Right lobe of liver (tissue), 6 donors: ENCODE measurements around the gene HYI. TPM values are rescaled to one million over a fixed set of nuclear protein-coding genes. Genes with fewer than 3 reads are reported as not detected.
A peak's percentile ranks its signal among the peaks of the same experiment; 100 is the strongest.
"Not testable (repeated sequence)": the region's sequence is repeated elsewhere in the genome, so short reads cannot be mapped to it uniquely, and the experiment has no call there.

Experiments used
- ATAC-seq, 4 donors: fragments of 200-7000 bp; cut with Tn5 transposase; one replicate each; pipeline ENCODE4 v1.9.1; 2020; ENCODE audit warnings: mild to moderate bottlenecking in 4 of 4, moderate library complexity in 4 of 4
- DNase-seq, 3 donors: peaks; one replicate each; pipeline ENCODE4 v3.0.0-alpha.2; 2020
- H3K27ac ChIP-seq, 3 donors: fragments of 200-600 bp; one replicate each; pipeline ENCODE4 v1.8.0; 2022
- H3K27me3 ChIP-seq, 2 donors: fragments of 200-600 bp; one replicate each; pipeline ENCODE4 v1.8.0; 2022
- H3K36me3 ChIP-seq, 4 donors: fragments of 200-600 bp; sonication (generic) in 1 of 4; one replicate each; pipeline versions ENCODE4 v1.5.1 to v1.8.0; 2017 to 2022; ENCODE audit warnings: control low read depth in 1 of 4
- H3K4me1 ChIP-seq, 4 donors: fragments of 200-600 bp; sonication (generic) in 1 of 4; one replicate each; pipeline versions ENCODE4 v1.5.1 to v1.8.0; 2017 to 2022; ENCODE audit warnings: control low read depth in 1 of 4
- H3K4me3 ChIP-seq, 3 donors: fragments of 200-600 bp; one replicate each; pipeline ENCODE4 v1.8.0; 2022
- H3K9me3 ChIP-seq, 4 donors: fragments of 200-600 bp; sonication (generic) in 1 of 4; one replicate each; pipeline versions ENCODE4 v1.5.1 to v1.8.0; 2017 to 2022; ENCODE audit warnings: control low read depth in 1 of 4
- POLR2A ChIP-seq: fragments of 450-650 bp; IDR thresholded peaks from one replicate; pipeline ENCODE4 v1.6.1; 2017; ENCODE audit warnings: antibody characterized with exemption, mild to moderate bottlenecking
- WGBS: methylation state at CpG from one replicate; pipeline ENCODE4 v1.1.6; 2018; ENCODE audit warnings: low coverage, low lambda C conversion rate; ENCODE audit not compliant: insufficient coverage; ENCODE audit errors: missing lambda C conversion rate; 5-methylcytosine and 5-hydroxymethylcytosine counted together
- intact Hi-C, 2 donors: fragments of 100-400 bp; cut with DNase I; formaldehyde crosslinking; loops; one replicate each; pipeline versions ENCODE4 v1.11.2 to v1.14.1; 2022
- total RNA-seq, 6 experiments: library from RNA; depleted of rRNA in 2 of 6; stranded (reverse); fragments of >200 nt in 2 of 6; fragmentation: NEBNext Ultra II Directional in 3 of 6; extraction: Animal tissue kit (Norgen Biotek cat#: 25700) in 3 of 6; gene quantifications; one replicate each; pipeline versions ENCODE4 v1.1.0 to v1.2.4, GENCODE V29; 2016 to 2023
- TF ChIP-seq, protein P1 (sequence below), 4 donors: fragments of 200-600 bp in 3 of 4; fragments of 450-650 bp in 1 of 4; IDR thresholded peaks; one replicate each; pipeline versions ENCODE4 v1.5.1 to v1.8.0; 2016 to 2022; ENCODE audit warnings: antibody characterized with exemption in 4 of 4, mild to moderate bottlenecking in 2 of 4
- donor health status: DM: no; HTN: yes; CAD: no.
- donor health status: DM: no; HTN: no; CAD: no.
- donor health status: DM: no; HTN: no; CAD: no.
- donor health status: DM: no; HTN: yes; CAD: no.
- donor health status: DM: no; HTN: yes; CAD: no.

Gene HYI
- total RNA-seq, 6 experiments from 2014 or later = 33.8 to 52.9 (median 41.9) TPM

DNA sequence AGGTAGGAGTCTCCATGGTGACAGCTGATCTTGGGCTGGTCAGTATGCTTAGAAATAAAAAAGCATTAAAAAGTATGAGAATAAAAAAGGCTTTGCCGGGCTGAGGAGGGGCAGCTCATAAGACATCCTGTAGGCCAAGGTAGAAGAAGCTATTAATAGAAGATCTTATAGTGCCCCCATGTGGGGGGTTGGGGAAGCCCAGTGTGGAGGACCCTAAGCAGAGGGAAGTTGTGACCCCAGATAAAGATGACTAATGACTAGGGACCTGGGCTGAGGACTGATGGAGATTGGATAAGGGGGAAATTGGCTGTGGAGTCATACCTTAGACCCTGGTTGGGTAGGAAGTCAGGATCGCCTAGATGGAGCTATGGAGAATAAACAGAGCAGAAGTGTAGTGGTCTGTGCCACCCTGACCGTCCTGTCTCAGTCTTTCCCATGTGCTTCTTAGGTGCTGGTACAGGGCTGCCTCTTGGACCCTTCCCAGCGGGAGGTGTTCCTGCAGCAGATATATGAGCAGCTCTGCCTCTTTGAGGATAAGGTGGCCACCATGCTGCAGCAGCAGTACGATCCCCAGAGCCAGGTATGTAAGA is 39.0 kb downstream of the HYI start:
- DNase-seq = peak in 2 of 3 donors; percentile 40 to 58
- 72% methylated on average over 4 of the region's 5 CpGs for WGBS
- H3K4me1 ChIP-seq = no peaks in the 10 kb centered on the region
- H3K27me3 ChIP-seq = no peaks in the 10 kb centered on the region
- no peaks in the 10 kb centered on the region for H3K9me3 ChIP-seq
- intact Hi-C loops = no loop called here
- H3K4me3 ChIP-seq = no peak overlapping the region
- TF ChIP-seq, protein P1, sequence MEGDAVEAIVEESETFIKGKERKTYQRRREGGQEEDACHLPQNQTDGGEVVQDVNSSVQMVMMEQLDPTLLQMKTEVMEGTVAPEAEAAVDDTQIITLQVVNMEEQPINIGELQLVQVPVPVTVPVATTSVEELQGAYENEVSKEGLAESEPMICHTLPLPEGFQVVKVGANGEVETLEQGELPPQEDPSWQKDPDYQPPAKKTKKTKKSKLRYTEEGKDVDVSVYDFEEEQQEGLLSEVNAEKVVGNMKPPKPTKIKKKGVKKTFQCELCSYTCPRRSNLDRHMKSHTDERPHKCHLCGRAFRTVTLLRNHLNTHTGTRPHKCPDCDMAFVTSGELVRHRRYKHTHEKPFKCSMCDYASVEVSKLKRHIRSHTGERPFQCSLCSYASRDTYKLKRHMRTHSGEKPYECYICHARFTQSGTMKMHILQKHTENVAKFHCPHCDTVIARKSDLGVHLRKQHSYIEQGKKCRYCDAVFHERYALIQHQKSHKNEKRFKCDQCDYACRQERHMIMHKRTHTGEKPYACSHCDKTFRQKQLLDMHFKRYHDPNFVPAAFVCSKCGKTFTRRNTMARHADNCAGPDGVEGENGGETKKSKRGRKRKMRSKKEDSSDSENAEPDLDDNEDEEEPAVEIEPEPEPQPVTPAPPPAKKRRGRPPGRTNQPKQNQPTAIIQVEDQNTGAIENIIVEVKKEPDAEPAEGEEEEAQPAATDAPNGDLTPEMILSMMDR (IDR thresholded peaks at IDR 0.05) = peak; percentile 54 to 70 (median 66)
- TF ChIP-seq POLR2A = no peak
- peaks cover 0 to 34% (median 10%) of the 10 kb centered on the region in 4 donors for H3K36me3 ChIP-seq
- no peak overlapping the region for H3K27ac ChIP-seq
- peak; percentile 85 to 90 (median 86) for ATAC-seq

DNA sequence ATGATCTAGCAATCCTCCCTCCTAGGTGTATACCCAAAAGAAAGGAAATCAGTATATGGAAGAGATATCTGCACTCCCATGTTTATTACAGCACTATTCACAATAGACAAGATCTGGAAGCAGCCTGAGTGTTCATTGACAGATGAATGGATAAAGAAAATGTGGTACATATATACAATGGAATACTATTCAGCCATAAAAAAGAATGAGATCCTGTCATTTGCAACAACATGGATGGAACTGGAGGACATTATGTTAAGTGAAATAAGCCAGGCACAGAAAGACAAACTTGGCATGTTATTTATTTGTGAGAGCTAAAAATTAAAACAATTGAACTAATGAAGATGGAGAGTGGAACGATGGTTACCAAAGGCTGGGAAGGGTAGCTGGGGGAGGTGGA is 40.3 kb downstream of the HYI start:
- DNase-seq, H3K27me3 ChIP-seq, H3K9me3 ChIP-seq, H3K27ac ChIP-seq, H3K4me3 ChIP-seq, H3K4me1 ChIP-seq, ATAC-seq, intact Hi-C loops: not testable (repeated sequence)
- WGBS = 100% methylated on average over 1 of the region's 1 CpG
- peaks cover 0 to 26% (median 6%) of the 10 kb centered on the region in 4 donors for H3K36me3 ChIP-seq

DNA sequence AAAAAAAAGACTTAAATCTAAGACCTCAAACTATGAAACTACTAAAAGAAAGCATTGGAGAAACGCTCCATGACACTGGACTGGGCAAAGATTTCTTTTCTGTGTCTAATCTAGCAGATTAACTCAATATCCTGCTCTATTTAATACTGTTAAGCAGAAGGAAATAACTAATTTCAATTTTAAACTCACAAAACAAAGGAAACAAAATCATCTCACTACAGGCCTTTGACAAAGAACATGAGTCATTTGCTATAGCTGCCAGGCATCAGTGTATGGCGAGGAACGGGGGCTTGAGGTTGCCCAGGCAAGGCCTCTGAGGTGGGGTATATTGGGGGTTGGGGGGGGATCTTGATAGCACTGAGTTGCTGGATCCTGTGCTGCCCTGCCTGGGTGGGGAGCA is 43.2 kb downstream of the HYI start:
- Histone ChIP-seq H3K4me1 (no peaks in the 10 kb centered on the region), H3K27me3 (no peaks in the 10 kb centered on the region), H3K27ac (no peak overlapping the region), H3K36me3 (peaks cover 0 to 27% (median 8%) of the 10 kb centered on the region in 4 donors), H3K9me3 (no peaks in the 10 kb centered on the region), H3K4me3 (no peak overlapping the region)
- TF ChIP-seq POLR2A = no peak
- TF ChIP-seq, protein P1 (IDR thresholded peaks at IDR 0.05) = no peak
- 90% methylated on average over 3 of the region's 3 CpGs for WGBS
- intact Hi-C loops = no loop called here
- ATAC-seq (no peak), DNase-seq (no peak)

DNA sequence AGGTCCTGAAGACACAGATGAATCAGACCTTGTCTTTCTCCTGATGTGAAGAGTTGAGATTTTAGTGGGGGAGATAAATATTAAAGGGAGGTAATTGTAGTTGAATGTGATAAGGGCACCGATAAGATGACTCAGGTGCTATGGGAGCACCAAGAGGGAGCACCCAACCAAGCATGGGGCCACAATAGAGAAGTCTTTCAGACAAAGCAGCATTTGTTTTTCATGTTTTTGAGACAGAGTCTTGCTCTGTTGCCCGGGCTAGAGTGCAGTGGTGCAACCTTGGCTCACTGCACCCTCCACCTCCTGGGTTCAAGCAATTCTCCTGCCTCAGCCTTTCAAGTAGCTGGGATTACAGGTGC is 47.9 kb downstream of the HYI start:
- H3K27ac ChIP-seq = no peak overlapping the region
- 100% methylated on average over 1 of the region's 2 CpGs for WGBS
- no peak for TF ChIP-seq POLR2A
- TF ChIP-seq, protein P1 (IDR thresholded peaks at IDR 0.05) = no peak

DNA sequence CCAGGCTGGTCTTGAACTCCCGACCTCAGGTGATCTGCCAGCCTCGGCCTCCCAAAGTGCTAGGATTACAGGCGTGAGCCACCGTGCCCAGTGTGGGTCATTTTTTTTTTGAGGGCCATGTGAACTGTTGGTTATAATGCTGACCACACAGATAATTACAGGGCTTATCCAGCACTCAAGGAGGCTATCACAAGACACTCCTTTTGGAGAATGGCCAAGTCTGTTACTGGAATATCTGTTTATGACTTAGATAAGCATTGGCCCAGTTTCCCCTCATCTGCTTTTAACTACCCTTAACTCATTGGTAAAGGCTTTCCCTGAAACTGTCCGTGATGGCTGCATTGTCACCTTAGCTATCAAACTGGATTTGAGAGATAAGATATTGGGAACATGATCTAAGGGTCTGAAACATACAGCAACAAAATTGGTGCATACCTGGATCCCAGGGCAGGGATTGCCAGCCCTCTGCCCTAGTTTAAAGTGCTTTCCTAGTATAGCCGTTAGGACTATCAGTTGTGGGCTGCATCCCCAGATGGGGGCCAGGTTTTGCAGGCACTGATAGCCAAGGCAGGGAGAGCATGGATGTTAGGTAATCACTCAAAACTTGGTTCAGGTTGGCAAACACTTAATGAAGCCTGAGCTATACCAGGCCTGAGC is 48.4 kb downstream of the HYI start:
- no peak overlapping the region for H3K27ac ChIP-seq
- H3K4me3 ChIP-seq = no peak overlapping the region
- TF ChIP-seq POLR2A = no peak
- TF ChIP-seq, protein P1 (IDR thresholded peaks at IDR 0.05) = no peak
- H3K27me3 ChIP-seq = no peaks in the 10 kb centered on the region
- ATAC-seq = no peak
- intact Hi-C loops = loop anchor here in 1 of 2 donors (10.0 kb wide), 1 partner anchor 181 kb away; no protein-coding TSS in a partner anchor
- no peak for DNase-seq
- 83% methylated on average over 5 of the region's 6 CpGs for WGBS
- H3K36me3 ChIP-seq = peaks cover 0 to 47% (median 20%) of the 10 kb centered on the region in 4 donors
- H3K9me3 ChIP-seq = no peaks in the 10 kb centered on the region
- H3K4me1 ChIP-seq = no peaks in the 10 kb centered on the region

More for the DNA sequence above, 47.9 kb downstream of the HYI start:
- H3K4me1 ChIP-seq = no peaks in the 10 kb centered on the region
- no peak overlapping the region for H3K4me3 ChIP-seq
- intact Hi-C loops = loop anchor here in 1 of 2 donors (10.0 kb wide), 1 partner anchor 181 kb away; no protein-coding TSS in a partner anchor
- DNase-seq (no peak), ATAC-seq (no peak)
- H3K36me3 ChIP-seq = peaks cover 0 to 47% (median 20%) of the 10 kb centered on the region in 4 donors
- H3K27me3 ChIP-seq = no peaks in the 10 kb centered on the region
- H3K9me3 ChIP-seq = no peaks in the 10 kb centered on the region
